Iris pigment epithelial cell (primary cell): ENCODE results near the gene DCXR.
A peak's percentile ranks its signal among the peaks of the same experiment; 100 is the strongest.
"Not testable (repeated sequence)": the region's sequence is repeated elsewhere in the genome, so short reads cannot be mapped to it uniquely, and the experiment has no call there.

ENCODE experiments used
- DNase-seq: peaks from one replicate; pipeline ENCODE4 v3.0.0-alpha.2; 2011; ENCODE audit warnings: low read depth

Gene DCXR

GRCh38 chr17:82039695-82040299 is 2.3 kb upstream of the DCXR start:
- no peak for DNase-seq

GRCh38 chr17:82038796-82039409 is 1.4 kb upstream of the DCXR start:
- DNase-seq = not testable (repeated sequence)

GRCh38 chr17:82037889-82038195 is 345 bp upstream of the DCXR start:
- no peak for DNase-seq

- no peak for DNase-seq
These were observed 834 bp downstream of the DCXR start for GRCh38 chr17:82036634-82037091.

GRCh38 chr17:82035956-82036633 is 1.4 kb downstream of the DCXR start:
- no peak for DNase-seq

GRCh38 chr17:82035488-82035887 is 2.0 kb downstream of the DCXR start:
- DNase-seq = no peak

- no peak for DNase-seq
These were observed 3.0 kb downstream of the DCXR start for GRCh38 chr17:82034371-82035011.

GRCh38 chr17:82033359-82034085 is 4.0 kb downstream of the DCXR start:
- no peak for DNase-seq

- no peak for DNase-seq
These were observed 5.4 kb downstream of the DCXR start for GRCh38 chr17:82031885-82032627.

- peak; percentile 45 for DNase-seq
These were observed 6.1 kb downstream of the DCXR start, which contains the start of gene RAC3 for GRCh38 chr17:82031303-82031884. TSS of gene RAC3 (plus strand) at chr17:82031678. CDS start at chr17:82031762, 84 bp downstream.

GRCh38 chr17:82030470-82031302 is 6.8 kb downstream of the DCXR start:
- DNase-seq = peak; percentile 89

- no peak for DNase-seq
These were observed 7.5 kb downstream of the DCXR start for GRCh38 chr17:82029990-82030469.

GRCh38 chr17:82029391-82029790 is 8.1 kb downstream of the DCXR start:
- DNase-seq = no peak

GRCh38 chr17:82028966-82029365 is 8.5 kb downstream of the DCXR start:
- no peak for DNase-seq

- DNase-seq = no peak
These were observed 9.3 kb downstream of the DCXR start for GRCh38 chr17:82028246-82028645.

- no peak for DNase-seq
These were observed 11.9 kb downstream of the DCXR start for GRCh38 chr17:82025401-82026107.

GRCh38 chr17:82024859-82025258 is 12.6 kb downstream of the DCXR start:
- no peak for DNase-seq

- DNase-seq = peak; percentile 25
These were observed 13.9 kb downstream of the DCXR start for GRCh38 chr17:82023447-82024241.
